ENCODE results near the gene BACE1.

DNA sequence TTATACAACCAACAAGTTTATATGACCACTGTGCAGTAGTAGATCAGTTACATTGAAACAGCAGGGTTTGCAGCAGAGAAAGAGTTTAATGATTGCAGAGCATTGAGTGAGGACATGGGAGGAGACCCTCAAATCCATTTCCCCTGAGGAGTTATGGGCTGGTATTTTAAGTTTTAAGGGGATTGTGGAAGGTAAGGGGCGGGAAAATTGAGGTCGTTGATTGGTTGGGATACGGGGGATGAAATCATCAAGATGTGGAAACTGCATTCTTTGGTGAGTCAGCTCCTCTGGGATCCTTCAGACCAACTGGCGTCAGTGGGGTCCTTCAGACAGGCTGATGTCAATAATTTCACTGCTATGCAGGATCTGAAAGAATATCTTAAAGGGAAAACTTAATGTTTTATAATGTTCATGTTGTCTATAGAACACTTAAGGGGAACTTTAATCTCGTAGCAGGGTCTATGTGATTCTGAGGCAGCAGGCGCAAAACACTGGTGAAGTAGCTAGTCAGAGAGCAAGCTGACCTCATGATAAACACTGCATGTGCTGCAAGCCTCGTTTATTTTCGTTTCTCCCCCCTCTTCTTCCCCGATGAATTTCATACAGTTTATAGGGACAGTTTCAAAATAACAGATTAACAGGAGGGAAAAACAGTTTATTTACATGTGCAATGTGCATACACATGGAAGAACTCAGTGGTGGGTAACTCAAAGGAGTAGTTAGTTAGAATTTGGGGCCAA, 42.3 kb downstream of the BACE1 start:
- TF ChIP-seq POLR2AphosphoS5 (IDR thresholded peaks at IDR 0.05; ENCODE audit: low read depth, low read length), result no peak
- no peak for TF ChIP-seq POLR2A (IDR thresholded peaks at IDR 0.05; ENCODE audit: low read depth, low read length)

Measured in GM12892 (cell line).